Activated CD4-positive, alpha-beta T cell treated with anti-CD3 and anti-CD28 coated beads for 36 hours (primary cell): ENCODE measurements around the gene MEAK7. TPM values are rescaled to one million over a fixed set of nuclear protein-coding genes. Genes with fewer than 3 reads are reported as not detected.

Experiments
- ATAC-seq: fragments of 200-7000 bp; cut with Tn5 transposase; one replicate; pipeline ENCODE4 v1.10.0; 2021; ENCODE audit warnings: mild to moderate bottlenecking, moderate library complexity
- CTCF ChIA-PET: fragments of 350-600 bp; sonication (Branson Sonifier 250); formaldehyde crosslinking; loops from one replicate; lab custom pipeline; 2021; ENCODE audit warnings: antibody characterized with exemption; lab: Charles Lee
- POLR2A ChIA-PET: fragments of 350-600 bp; sonication (Branson Sonifier 250); formaldehyde crosslinking; loops from one replicate; lab custom pipeline; 2021; ENCODE audit warnings: antibody characterized with exemption, inconsistent platforms; lab: Charles Lee
- DNase-seq: peaks from one replicate; pipeline ENCODE4 v3.0.0-alpha.2; 2020
- H3K27ac Mint-ChIP-seq: one replicate; pipeline ENCODE4 v1.8.0; 2021; ENCODE audit warnings: mixed read lengths
- H3K27me3 Mint-ChIP-seq: one replicate; pipeline ENCODE4 v1.8.0; 2021; ENCODE audit warnings: mixed read lengths
- H3K36me3 Mint-ChIP-seq: one replicate; pipeline ENCODE4 v1.8.0; 2021; ENCODE audit warnings: low read depth, mixed read lengths
- H3K4me1 Mint-ChIP-seq: one replicate; pipeline ENCODE4 v1.8.0; 2021; ENCODE audit warnings: mixed read lengths
- H3K4me3 Mint-ChIP-seq: one replicate; pipeline ENCODE4 v1.8.0; 2021; ENCODE audit warnings: mild to moderate bottlenecking, moderate library complexity, mixed read lengths
- H3K9me3 Mint-ChIP-seq: one replicate; pipeline ENCODE4 v1.8.0; 2021; ENCODE audit warnings: low read depth, mixed read lengths
- intact Hi-C, 2 experiments: fragments of 100-400 bp; cut with DNase I in 1 of 2; cut with micrococcal nuclease in 1 of 2; formaldehyde crosslinking; loops; one replicate each; pipeline versions ENCODE4 v1.14.2 to v1.15.1; 2022 to 2024; cut with DNase I, micrococcal nuclease
- total RNA-seq, 2 experiments: library from RNA; stranded (reverse); gene quantifications; one replicate each; pipeline ENCODE4 v1.2.3, GENCODE V29; 2021

Gene MEAK7
- total RNA-seq, 2 experiments from 2014 or later, result 8.9 to 10.6 TPM

- ATAC-seq, result no peak
- Mint-ChIP-seq H3K27me3 (no peaks in the 10 kb centered on the region), H3K36me3 (no peaks in the 10 kb centered on the region), H3K9me3 (no peaks in the 10 kb centered on the region), H3K27ac (peak overlapping the region; percentile 26), H3K4me3 (no peak overlapping the region), H3K4me1 (peaks cover 70% of the 10 kb centered on the region)
- intact Hi-C loops, result loop anchor here (1.0 to 10.0 kb wide), 8 partner anchors 87 to 515 kb away; partner anchors contain the start of genes COTL1 (in 2 of the 2) and KIAA0513 (in 1 of the 2)
- no peak for DNase-seq
- ChIA-PET POLR2A (no interaction called here), CTCF (interaction anchor here (0.7 to 5.9 kb wide), 7 partner anchors 9 to 222 kb away, joined by 3 to 76 read pairs (median 4); no protein-coding TSS in a partner anchor)
Measured at GRCh38 chr16:84511831-84512230, 7.4 kb upstream of the MEAK7 start.

GRCh38 chr16:84511180-84511800 lies 6.8 kb upstream of the MEAK7 start:
- POLR2A ChIA-PET, result no interaction called here
- no peaks in the 10 kb centered on the region for H3K9me3 Mint-ChIP-seq
- peak; percentile 23 for ATAC-seq
- CTCF ChIA-PET, result interaction anchor here (0.6 to 5.9 kb wide), 22 partner anchors 8 to 604 kb away, joined by 3 to 76 read pairs (median 4); no protein-coding TSS in a partner anchor
- intact Hi-C loops, result loop anchor here (1.0 to 10.0 kb wide), 8 partner anchors 88 to 516 kb away; partner anchors contain the start of genes COTL1 (in 2 of the 2) and KIAA0513 (in 1 of the 2)
- H3K27ac Mint-ChIP-seq, result peak overlapping the region; percentile 26
- H3K27me3 Mint-ChIP-seq, result no peaks in the 10 kb centered on the region
- no peak overlapping the region for H3K4me3 Mint-ChIP-seq
- H3K36me3 Mint-ChIP-seq, result no peaks in the 10 kb centered on the region
- peak; percentile 94 for DNase-seq
- H3K4me1 Mint-ChIP-seq, result peaks cover 69% of the 10 kb centered on the region

GRCh38 chr16:84509032-84509950 lies 4.8 kb upstream of the MEAK7 start:
- peaks cover 64% of the 10 kb centered on the region for H3K4me1 Mint-ChIP-seq

GRCh38 chr16:84508502-84508901 lies 4.0 kb upstream of the MEAK7 start:
- ChIA-PET POLR2A (no interaction called here), CTCF (interaction anchor here (0.6 to 1.4 kb wide), 9 partner anchors 12 to 463 kb away, joined by 3 to 7 read pairs (median 4); no protein-coding TSS in a partner anchor)
- Mint-ChIP-seq H3K4me1 (peaks cover 60% of the 10 kb centered on the region), H3K27ac (peak overlapping the region; percentile 27), H3K4me3 (peak overlapping the region; percentile 38), H3K36me3 (no peaks in the 10 kb centered on the region), H3K27me3 (no peaks in the 10 kb centered on the region), H3K9me3 (no peaks in the 10 kb centered on the region)
- intact Hi-C loops, result loop anchor here (10.0 kb wide), 3 partner anchors 394 to 554 kb away; partner anchors contain the start of genes MBTPS1 (in 1 of the 2) and OSGIN1 (in 1 of the 2)
- peak; percentile 45 for DNase-seq
- ATAC-seq, result no peak

More at GRCh38 chr16:84509032-84509950, 4.8 kb upstream of the MEAK7 start:
- ChIA-PET POLR2A (no interaction called here), CTCF (interaction anchor here (0.6 to 5.9 kb wide), 10 partner anchors 10 to 594 kb away, joined by 3 to 76 read pairs (median 4); no protein-coding TSS in a partner anchor)
- Mint-ChIP-seq H3K36me3 (no peaks in the 10 kb centered on the region), H3K27ac (no peak overlapping the region), H3K9me3 (no peaks in the 10 kb centered on the region), H3K27me3 (no peaks in the 10 kb centered on the region), H3K4me3 (no peak overlapping the region)
- intact Hi-C loops, result loop anchor here (10.0 kb wide), 3 partner anchors 394 to 554 kb away; partner anchors contain the start of genes MBTPS1 (in 1 of the 2) and OSGIN1 (in 1 of the 2)
- DNase-seq, result no peak
- no peak for ATAC-seq

GRCh38 chr16:84507011-84507982 lies 2.8 kb upstream of the MEAK7 start:
- CTCF ChIA-PET, result interaction anchor here (0.6 to 3.7 kb wide), 24 partner anchors 10 to 456 kb away, joined by 3 to 33 read pairs (median 4); no protein-coding TSS in a partner anchor
- H3K4me1 Mint-ChIP-seq, result peaks cover 51% of the 10 kb centered on the region

GRCh38 chr16:84505249-84506187 lies 1.1 kb upstream of the MEAK7 start:
- ATAC-seq (no peak), DNase-seq (peak; percentile 12)
- Mint-ChIP-seq H3K36me3 (no peaks in the 10 kb centered on the region), H3K27ac (peak overlapping the region; percentile 90), H3K4me1 (peaks cover 39% of the 10 kb centered on the region), H3K4me3 (peak overlapping the region; percentile 89), H3K27me3 (no peaks in the 10 kb centered on the region), H3K9me3 (no peaks in the 10 kb centered on the region)
- CTCF ChIA-PET, result interaction anchor here (0.6 to 4.8 kb wide), 35 partner anchors 8 to 549 kb away, joined by 3 to 33 read pairs (median 4); no protein-coding TSS in a partner anchor
- intact Hi-C loops, result loop anchor here (1.0 to 10.0 kb wide), 5 partner anchors 10 to 551 kb away; partner anchors contain the start of genes MBTPS1 (in 1 of the 2) and OSGIN1 (in 1 of the 2)
- POLR2A ChIA-PET, result interaction anchor here (1.0 to 1.3 kb wide), 3 partner anchors 9 to 95 kb away, joined by 3 to 5 read pairs (median 5); no protein-coding TSS in a partner anchor

More at GRCh38 chr16:84507011-84507982, 2.8 kb upstream of the MEAK7 start:
- Mint-ChIP-seq H3K36me3 (no peaks in the 10 kb centered on the region), H3K27me3 (no peaks in the 10 kb centered on the region), H3K9me3 (no peaks in the 10 kb centered on the region), H3K27ac (peak overlapping the region; percentile 90), H3K4me3 (peak overlapping the region; percentile 51)
- DNase-seq (peak; percentile 68), ATAC-seq (peak; percentile 2)
- POLR2A ChIA-PET, result interaction anchor here (0.6 to 1.0 kb wide), 2 partner anchors 40 to 93 kb away, joined by 3 to 5 read pairs; no protein-coding TSS in a partner anchor
- intact Hi-C loops, result loop anchor here (10.0 kb wide), 3 partner anchors 392 to 552 kb away; partner anchors contain the start of genes MBTPS1 (in 1 of the 2) and OSGIN1 (in 1 of the 2)

GRCh38 chr16:84503751-84504395 lies 586 bp downstream of the MEAK7 start:
- no peaks in the 10 kb centered on the region for H3K9me3 Mint-ChIP-seq
- no peaks in the 10 kb centered on the region for H3K36me3 Mint-ChIP-seq
- ChIA-PET CTCF (interaction anchor here (1.3 to 4.8 kb wide), 2 partner anchors 10 to 222 kb away, joined by 5 to 20 read pairs; no protein-coding TSS in a partner anchor), POLR2A (no interaction called here)
- H3K27me3 Mint-ChIP-seq, result no peaks in the 10 kb centered on the region
- peaks cover 39% of the 10 kb centered on the region for H3K4me1 Mint-ChIP-seq
- H3K4me3 Mint-ChIP-seq, result peak overlapping the region; percentile 89
- ATAC-seq (no peak), DNase-seq (no peak)
- H3K27ac Mint-ChIP-seq, result peak overlapping the region; percentile 19
- intact Hi-C loops, result loop anchor here (1.0 to 10.0 kb wide), 13 partner anchors 96 to 1053 kb away; partner anchors contain the start of genes OSGIN1 (in 2 of the 2), COTL1 (in 1 of the 2), CRISPLD2 (in 1 of the 2) and DNAAF1 (in 1 of the 2)

GRCh38 chr16:84502581-84502980 lies 1.9 kb downstream of the MEAK7 start:
- intact Hi-C loops, result loop anchor here (5.0 to 10.0 kb wide), 4 partner anchors 388 to 1055 kb away; partner anchors contain the start of genes MBTPS1 (in 1 of the 2) and OSGIN1 (in 1 of the 2)
- ChIA-PET CTCF (interaction anchor here (4.8 kb wide), 1 partner anchor 9 kb away, joined by 20 read pairs; no protein-coding TSS in a partner anchor), POLR2A (no interaction called here)
- no peak for ATAC-seq
- Mint-ChIP-seq H3K4me1 (peaks cover 27% of the 10 kb centered on the region), H3K4me3 (no peak overlapping the region), H3K9me3 (no peaks in the 10 kb centered on the region), H3K36me3 (no peaks in the 10 kb centered on the region), H3K27ac (no peak overlapping the region), H3K27me3 (no peaks in the 10 kb centered on the region)
- DNase-seq, result no peak
